Esophagus squamous epithelium (tissue), 4 donors: Measurements from ENCODE around the gene BEST2.

Experiments
- CTCF ChIP-seq, 6 experiments: fragments of 450-650 bp in 4 of 6; fragments of 200-600 bp in 2 of 6; sonication (generic) in 2 of 6; IDR thresholded peaks; one replicate each; pipeline ENCODE4 v1.5.1; 2016 to 2019; ENCODE audit warnings: antibody characterized with exemption in 6 of 6, mild to moderate bottlenecking in 4 of 6, moderate library complexity in 4 of 6
- POLR2A ChIP-seq, 4 donors: fragments of 450-650 bp; IDR thresholded peaks; one replicate each; pipeline ENCODE4 v1.6.1; 2017; ENCODE audit warnings: antibody characterized with exemption in 4 of 4, mild to moderate bottlenecking in 4 of 4, moderate library complexity in 3 of 4

- TF ChIP-seq CTCF (IDR thresholded peaks at IDR 0.05), result no peak
- TF ChIP-seq POLR2A (IDR thresholded peaks at IDR 0.05), result no peak
These were observed 6.3 kb upstream of the BEST2 start for GRCh38 chr19:12745166-12745897.
